ENCODE data around the gene LRPAP1.
"Not testable (repeated sequence)": the region's sequence is repeated elsewhere in the genome, so short reads cannot be mapped to it uniquely, and the experiment has no call there.

- not testable (repeated sequence) for TF ChIP-seq CTCF, POLR2AphosphoS5 (IDR thresholded peaks at IDR 0.05)
Observed at GRCh38 chr4:3545351-3545750, 13.1 kb upstream of the LRPAP1 start.

Data from esophagus muscularis mucosa (tissue), 3 donors.